GM19099 (cell line): ENCODE measurements around the gene ZNF148.

Experiments used
- POLR2A ChIP-seq: IDR thresholded peaks from 3 replicates; pipeline ENCODE4 v1.6.1; 2011; ENCODE audit warnings: low read depth; ENCODE audit not compliant: insufficient read length; ENCODE audit errors: extremely low read depth

Gene ZNF148

GRCh38 chr3:125316246-125316645 lies 58.9 kb downstream of the ZNF148 start:
- no peak for TF ChIP-seq POLR2A

- no peak for TF ChIP-seq POLR2A
Observed at GRCh38 chr3:125313060-125313635, 62.0 kb downstream of the ZNF148 start.

- no peak for TF ChIP-seq POLR2A
Observed at GRCh38 chr3:125310623-125311081, 64.5 kb downstream of the ZNF148 start.

- no peak for TF ChIP-seq POLR2A
Observed at GRCh38 chr3:125309476-125309875, 65.6 kb downstream of the ZNF148 start.

- TF ChIP-seq POLR2A: no peak
Observed at GRCh38 chr3:125306620-125307019, 68.5 kb downstream of the ZNF148 start.

- no peak for TF ChIP-seq POLR2A
Observed at GRCh38 chr3:125302932-125303331, 72.2 kb downstream of the ZNF148 start.

GRCh38 chr3:125300416-125300815 lies 74.7 kb downstream of the ZNF148 start:
- no peak for TF ChIP-seq POLR2A

GRCh38 chr3:125294411-125294810 lies 80.7 kb downstream of the ZNF148 start:
- no peak for TF ChIP-seq POLR2A

GRCh38 chr3:125292015-125292414 lies 83.1 kb downstream of the ZNF148 start:
- TF ChIP-seq POLR2A: no peak

GRCh38 chr3:125289429-125289981 lies 85.6 kb downstream of the ZNF148 start:
- no peak for TF ChIP-seq POLR2A

- TF ChIP-seq POLR2A: no peak
Observed at GRCh38 chr3:125287248-125287647, 87.9 kb downstream of the ZNF148 start.

- no peak for TF ChIP-seq POLR2A
Observed at GRCh38 chr3:125281381-125281780, 93.7 kb downstream of the ZNF148 start.

GRCh38 chr3:125280668-125281361 lies 94.3 kb downstream of the ZNF148 start:
- TF ChIP-seq POLR2A: no peak

GRCh38 chr3:125278155-125278554 lies 97.0 kb downstream of the ZNF148 start:
- TF ChIP-seq POLR2A: no peak

- TF ChIP-seq POLR2A: no peak
Observed at GRCh38 chr3:125271127-125271526, 104.0 kb downstream of the ZNF148 start.

GRCh38 chr3:125267460-125267859 lies 107.7 kb downstream of the ZNF148 start:
- no peak for TF ChIP-seq POLR2A
